Measurements from ENCODE around the gene NFIL3.

DNA sequence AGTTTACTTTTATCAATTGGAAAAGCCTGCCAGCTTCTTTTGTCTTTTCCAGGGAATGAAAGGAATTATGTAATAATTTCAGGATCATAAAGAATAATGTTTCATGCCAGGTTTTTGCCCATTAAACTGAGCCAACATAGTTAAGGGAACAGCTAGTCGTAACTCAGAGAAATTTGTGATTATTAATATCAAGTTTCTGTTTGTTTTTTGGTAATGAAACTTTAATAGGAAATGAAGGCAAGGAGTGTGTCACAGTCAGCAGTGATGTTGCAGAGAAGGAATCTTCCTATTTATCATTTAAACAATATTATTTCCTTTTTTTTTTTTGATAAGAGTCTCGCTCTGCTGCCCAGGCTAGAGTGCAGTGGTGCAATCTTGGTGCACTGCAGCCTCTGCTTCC, 10.7 kb downstream of the NFIL3 start:
- TF ChIP-seq, protein P1, sequence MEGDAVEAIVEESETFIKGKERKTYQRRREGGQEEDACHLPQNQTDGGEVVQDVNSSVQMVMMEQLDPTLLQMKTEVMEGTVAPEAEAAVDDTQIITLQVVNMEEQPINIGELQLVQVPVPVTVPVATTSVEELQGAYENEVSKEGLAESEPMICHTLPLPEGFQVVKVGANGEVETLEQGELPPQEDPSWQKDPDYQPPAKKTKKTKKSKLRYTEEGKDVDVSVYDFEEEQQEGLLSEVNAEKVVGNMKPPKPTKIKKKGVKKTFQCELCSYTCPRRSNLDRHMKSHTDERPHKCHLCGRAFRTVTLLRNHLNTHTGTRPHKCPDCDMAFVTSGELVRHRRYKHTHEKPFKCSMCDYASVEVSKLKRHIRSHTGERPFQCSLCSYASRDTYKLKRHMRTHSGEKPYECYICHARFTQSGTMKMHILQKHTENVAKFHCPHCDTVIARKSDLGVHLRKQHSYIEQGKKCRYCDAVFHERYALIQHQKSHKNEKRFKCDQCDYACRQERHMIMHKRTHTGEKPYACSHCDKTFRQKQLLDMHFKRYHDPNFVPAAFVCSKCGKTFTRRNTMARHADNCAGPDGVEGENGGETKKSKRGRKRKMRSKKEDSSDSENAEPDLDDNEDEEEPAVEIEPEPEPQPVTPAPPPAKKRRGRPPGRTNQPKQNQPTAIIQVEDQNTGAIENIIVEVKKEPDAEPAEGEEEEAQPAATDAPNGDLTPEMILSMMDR (conservative IDR thresholded peaks at IDR 0.05; ENCODE audit: low read depth in 2 of 2): no peak
- no peak for TF ChIP-seq EZH2 (IDR thresholded peaks at IDR 0.05; ENCODE audit: low read depth, unreplicated experiment)
- TF ChIP-seq POLR2AphosphoS5 (IDR thresholded peaks at IDR 0.05; ENCODE audit: low read depth): no peak
- TF ChIP-seq CREB1 (CRISPR knock-in tag; IDR thresholded peaks at IDR 0.05; ENCODE audit: low read depth): no peak
- TF ChIP-seq STAT1 (IDR thresholded peaks at IDR 0.05; ENCODE audit: unreplicated experiment): no peak
- TF ChIP-seq JUNB (IDR thresholded peaks at IDR 0.05; ENCODE audit: unreplicated experiment): no peak
- TF ChIP-seq, protein P2, sequence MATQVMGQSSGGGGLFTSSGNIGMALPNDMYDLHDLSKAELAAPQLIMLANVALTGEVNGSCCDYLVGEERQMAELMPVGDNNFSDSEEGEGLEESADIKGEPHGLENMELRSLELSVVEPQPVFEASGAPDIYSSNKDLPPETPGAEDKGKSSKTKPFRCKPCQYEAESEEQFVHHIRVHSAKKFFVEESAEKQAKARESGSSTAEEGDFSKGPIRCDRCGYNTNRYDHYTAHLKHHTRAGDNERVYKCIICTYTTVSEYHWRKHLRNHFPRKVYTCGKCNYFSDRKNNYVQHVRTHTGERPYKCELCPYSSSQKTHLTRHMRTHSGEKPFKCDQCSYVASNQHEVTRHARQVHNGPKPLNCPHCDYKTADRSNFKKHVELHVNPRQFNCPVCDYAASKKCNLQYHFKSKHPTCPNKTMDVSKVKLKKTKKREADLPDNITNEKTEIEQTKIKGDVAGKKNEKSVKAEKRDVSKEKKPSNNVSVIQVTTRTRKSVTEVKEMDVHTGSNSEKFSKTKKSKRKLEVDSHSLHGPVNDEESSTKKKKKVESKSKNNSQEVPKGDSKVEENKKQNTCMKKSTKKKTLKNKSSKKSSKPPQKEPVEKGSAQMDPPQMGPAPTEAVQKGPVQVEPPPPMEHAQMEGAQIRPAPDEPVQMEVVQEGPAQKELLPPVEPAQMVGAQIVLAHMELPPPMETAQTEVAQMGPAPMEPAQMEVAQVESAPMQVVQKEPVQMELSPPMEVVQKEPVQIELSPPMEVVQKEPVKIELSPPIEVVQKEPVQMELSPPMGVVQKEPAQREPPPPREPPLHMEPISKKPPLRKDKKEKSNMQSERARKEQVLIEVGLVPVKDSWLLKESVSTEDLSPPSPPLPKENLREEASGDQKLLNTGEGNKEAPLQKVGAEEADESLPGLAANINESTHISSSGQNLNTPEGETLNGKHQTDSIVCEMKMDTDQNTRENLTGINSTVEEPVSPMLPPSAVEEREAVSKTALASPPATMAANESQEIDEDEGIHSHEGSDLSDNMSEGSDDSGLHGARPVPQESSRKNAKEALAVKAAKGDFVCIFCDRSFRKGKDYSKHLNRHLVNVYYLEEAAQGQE (IDR thresholded peaks at IDR 0.05; ENCODE audit: unreplicated experiment): no peak

All from GM23338 (cell line).